Gastroesophageal sphincter (tissue), 4 donors: ENCODE results near the gene ATP11A. TPM values are rescaled to one million over a fixed set of nuclear protein-coding genes. Genes with fewer than 3 reads are reported as not detected.

ENCODE experiments used
- ATAC-seq: fragments of 150-250 bp; one replicate; pipeline ENCODE4 v1.9.1; 2016; ENCODE audit warnings: mild to moderate bottlenecking, moderate library complexity
- H3K27ac ChIP-seq, 4 donors: fragments of 200-600 bp; sonication (generic) in 3 of 4; 1 replicate in 3 of 4; 2 replicates in 1 of 4; pipeline ENCODE4 v1.5.1; 2016 to 2019
- H3K27me3 ChIP-seq: fragments of 200-600 bp; sonication (generic); one replicate; pipeline ENCODE4 v1.5.1; 2019
- H3K36me3 ChIP-seq, 2 donors: fragments of 200-600 bp; sonication (generic); one replicate each; pipeline ENCODE4 v1.5.1; 2019; ENCODE audit warnings: control low read depth in 1 of 2
- H3K4me1 ChIP-seq, 3 donors: fragments of 200-600 bp; sonication (generic); 1 replicate in 2 of 3; 2 replicates in 1 of 3; pipeline ENCODE4 v1.5.1; 2016 to 2019; ENCODE audit warnings: control low read depth in 2 of 3
- H3K4me3 ChIP-seq, 2 donors: fragments of 200-600 bp; sonication (generic); one replicate each; pipeline ENCODE4 v1.5.1; 2019; ENCODE audit warnings: mild to moderate bottlenecking in 1 of 2, moderate library complexity in 1 of 2
- H3K9me3 ChIP-seq, 3 donors: fragments of 200-600 bp; sonication (generic); one replicate each; pipeline ENCODE4 v1.5.1; 2017 to 2019; ENCODE audit warnings: control low read depth in 2 of 3
- EP300 ChIP-seq: sonication (generic); formaldehyde crosslinking; IDR thresholded peaks from one replicate; pipeline ENCODE4 v1.6.1; 2017; ENCODE audit warnings: antibody characterized with exemption, mild to moderate bottlenecking
- POLR2A ChIP-seq, 2 donors: fragments of 450-650 bp; IDR thresholded peaks; one replicate each; pipeline ENCODE4 v1.6.1; 2017; ENCODE audit warnings: antibody characterized with exemption in 2 of 2, mild to moderate bottlenecking in 2 of 2, moderate library complexity in 1 of 2
- POLR2AphosphoS5 ChIP-seq: sonication (generic); formaldehyde crosslinking; IDR thresholded peaks from one replicate; pipeline ENCODE4 v1.6.1; 2017; ENCODE audit warnings: antibody characterized with exemption
- WGBS, 2 donors: methylation state at CpG; one replicate each; pipeline ENCODE4 v1.1.5; 2018; ENCODE audit warnings: low coverage in 1 of 2; 5-methylcytosine and 5-hydroxymethylcytosine counted together
- total RNA-seq, 4 donors: library from RNA; depleted of rRNA; stranded (reverse); fragments of >200 nt; gene quantifications; one replicate each; pipeline ENCODE4 v1.1.0, GENCODE V29; 2016
- TF ChIP-seq, protein P1 (sequence below), 4 experiments: fragments of 200-600 bp in 2 of 4; fragments of 450-650 bp in 2 of 4; sonication (generic) in 1 of 4; IDR thresholded peaks; one replicate each; pipeline ENCODE4 v1.5.1; 2017 to 2019; ENCODE audit warnings: antibody characterized with exemption in 4 of 4, mild to moderate bottlenecking in 2 of 4, moderate library complexity in 2 of 4

Gene ATP11A
- total RNA-seq, 4 donors from 2014 or later, result 12.9 to 21.7 (median 17.1) TPM

DNA sequence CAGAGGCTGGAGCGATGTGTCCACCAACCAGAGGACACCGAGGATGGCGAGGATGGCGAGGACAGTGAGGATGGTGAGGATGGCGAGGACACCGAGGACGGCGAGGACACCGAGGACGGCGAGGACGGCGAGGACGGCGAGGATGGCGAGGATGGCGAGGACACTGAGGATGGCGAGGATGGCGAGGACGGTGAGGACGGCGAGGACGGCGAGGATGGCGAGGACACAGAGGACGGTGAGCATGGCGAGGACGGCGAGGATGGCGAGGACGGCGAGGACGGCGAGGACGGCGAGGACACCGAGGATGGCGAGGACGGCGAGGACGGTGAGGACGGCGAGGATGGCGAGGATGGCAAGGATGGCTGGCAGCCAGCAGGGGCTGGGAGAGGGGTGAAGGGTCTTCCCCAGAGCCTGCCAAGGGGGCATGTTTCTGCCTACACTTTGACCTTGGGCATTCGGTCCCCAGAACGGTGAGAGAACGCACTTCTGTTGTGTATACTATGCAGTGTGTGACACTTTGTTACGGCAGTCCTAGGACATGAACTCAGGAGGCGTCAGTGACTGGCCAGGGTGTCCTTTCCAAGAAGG is 44.4 kb upstream of the ATP11A start:
- Histone ChIP-seq H3K4me3 (no peak overlapping the region), H3K36me3 (no peaks in the 10 kb centered on the region), H3K4me1 (peaks cover 0 to 5% (median 0%) of the 10 kb centered on the region in 3 donors), H3K9me3 (no peaks in the 10 kb centered on the region), H3K27me3 (no peaks in the 10 kb centered on the region), H3K27ac (no peak overlapping the region)
- WGBS, 2 donors, result 84 to 89% methylated on average over 15 to 43 of the region's 49 CpGs
- no peak for ATAC-seq
- no peak for TF ChIP-seq POLR2AphosphoS5

GRCh38 chr13:112647256-112647655 is 42.6 kb upstream of the ATP11A start:
- no peaks in the 10 kb centered on the region for H3K27me3 ChIP-seq
- ATAC-seq, result no peak
- no peak overlapping the region for H3K27ac ChIP-seq
- H3K9me3 ChIP-seq, result no peaks in the 10 kb centered on the region
- WGBS, 2 donors, result 75 to 87% methylated on average over 4 to 11 of the region's 14 CpGs
- TF ChIP-seq POLR2AphosphoS5 (no peak), EP300 (no peak), POLR2A (IDR thresholded peaks at IDR 0.05) (no peak)
- TF ChIP-seq, protein P1, sequence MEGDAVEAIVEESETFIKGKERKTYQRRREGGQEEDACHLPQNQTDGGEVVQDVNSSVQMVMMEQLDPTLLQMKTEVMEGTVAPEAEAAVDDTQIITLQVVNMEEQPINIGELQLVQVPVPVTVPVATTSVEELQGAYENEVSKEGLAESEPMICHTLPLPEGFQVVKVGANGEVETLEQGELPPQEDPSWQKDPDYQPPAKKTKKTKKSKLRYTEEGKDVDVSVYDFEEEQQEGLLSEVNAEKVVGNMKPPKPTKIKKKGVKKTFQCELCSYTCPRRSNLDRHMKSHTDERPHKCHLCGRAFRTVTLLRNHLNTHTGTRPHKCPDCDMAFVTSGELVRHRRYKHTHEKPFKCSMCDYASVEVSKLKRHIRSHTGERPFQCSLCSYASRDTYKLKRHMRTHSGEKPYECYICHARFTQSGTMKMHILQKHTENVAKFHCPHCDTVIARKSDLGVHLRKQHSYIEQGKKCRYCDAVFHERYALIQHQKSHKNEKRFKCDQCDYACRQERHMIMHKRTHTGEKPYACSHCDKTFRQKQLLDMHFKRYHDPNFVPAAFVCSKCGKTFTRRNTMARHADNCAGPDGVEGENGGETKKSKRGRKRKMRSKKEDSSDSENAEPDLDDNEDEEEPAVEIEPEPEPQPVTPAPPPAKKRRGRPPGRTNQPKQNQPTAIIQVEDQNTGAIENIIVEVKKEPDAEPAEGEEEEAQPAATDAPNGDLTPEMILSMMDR (IDR thresholded peaks at IDR 0.05), result no peak
- H3K36me3 ChIP-seq, result no peaks in the 10 kb centered on the region
- H3K4me1 ChIP-seq, result peaks cover 0 to 14% (median 1%) of the 10 kb centered on the region in 3 donors
- no peak overlapping the region for H3K4me3 ChIP-seq

- Histone ChIP-seq H3K36me3 (no peaks in the 10 kb centered on the region), H3K4me3 (no peak overlapping the region), H3K27ac (no peak overlapping the region), H3K27me3 (no peaks in the 10 kb centered on the region), H3K4me1 (peaks cover 0 to 23% (median 9%) of the 10 kb centered on the region in 3 donors), H3K9me3 (no peaks in the 10 kb centered on the region)
- 90 to 93% methylated on average over 3 to 4 of the region's 10 CpGs for WGBS, 2 donors
- ATAC-seq, result no peak
- no peak for TF ChIP-seq POLR2A (IDR thresholded peaks at IDR 0.05)
- TF ChIP-seq, protein P1 (IDR thresholded peaks at IDR 0.05), result no peak
- no peak for TF ChIP-seq POLR2AphosphoS5
- TF ChIP-seq EP300, result no peak
Measured at GRCh38 chr13:112648101-112648500, 41.7 kb upstream of the ATP11A start.

DNA sequence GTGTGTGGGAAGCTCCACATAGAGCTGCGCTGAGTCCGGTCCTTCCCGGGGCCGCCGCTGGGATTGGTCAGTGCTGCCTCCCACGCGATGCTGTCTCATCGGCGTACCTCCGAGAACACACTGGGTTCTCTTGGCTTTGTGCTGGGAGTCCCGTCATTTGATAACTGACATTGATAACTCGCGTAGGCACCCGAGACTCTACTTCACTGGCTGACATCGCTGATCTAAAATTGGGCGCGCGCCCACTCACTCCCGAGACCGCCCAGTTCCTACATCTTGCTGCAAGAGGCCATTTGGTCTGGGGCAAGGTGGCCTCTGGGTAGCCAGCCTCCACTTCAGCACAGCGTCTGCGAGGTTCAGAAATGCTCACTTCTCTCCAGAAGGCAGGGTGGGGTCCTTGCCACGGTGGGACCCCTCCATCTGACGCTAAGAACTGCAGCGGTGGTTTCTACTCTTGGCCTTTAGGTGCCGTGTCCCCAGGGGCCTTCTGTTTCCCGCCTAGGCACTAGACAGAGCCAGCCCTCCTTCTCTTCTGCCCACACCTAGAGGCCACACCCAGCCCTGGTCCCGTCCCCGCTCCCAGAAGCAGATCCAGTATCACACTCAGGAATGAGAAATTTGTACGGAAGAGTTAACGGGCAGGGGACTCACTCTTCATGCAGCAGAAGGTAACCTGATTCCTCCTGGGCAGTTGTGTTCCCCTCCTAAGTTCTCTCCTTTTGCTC is 40.7 kb upstream of the ATP11A start:
- Histone ChIP-seq H3K27me3 (no peaks in the 10 kb centered on the region), H3K9me3 (no peaks in the 10 kb centered on the region), H3K27ac (no peak overlapping the region), H3K36me3 (no peaks in the 10 kb centered on the region), H3K4me1 (peaks cover 0 to 28% (median 9%) of the 10 kb centered on the region in 3 donors), H3K4me3 (no peak overlapping the region)
- no peak for ATAC-seq
- 95% methylated on average over 4 of the region's 31 CpGs; no CpG with 5 or more reads in 1 of the 2 donors for WGBS, 2 donors
- TF ChIP-seq, protein P1 (IDR thresholded peaks at IDR 0.05), result no peak
- no peak for TF ChIP-seq POLR2AphosphoS5
- no peak for TF ChIP-seq POLR2A (IDR thresholded peaks at IDR 0.05)

- Histone ChIP-seq H3K27ac (no peak overlapping the region), H3K4me3 (no peak overlapping the region), H3K4me1 (peaks cover 0 to 28% (median 9%) of the 10 kb centered on the region in 3 donors), H3K27me3 (no peaks in the 10 kb centered on the region), H3K9me3 (no peaks in the 10 kb centered on the region), H3K36me3 (no peaks in the 10 kb centered on the region)
- TF ChIP-seq POLR2AphosphoS5 (no peak), POLR2A (IDR thresholded peaks at IDR 0.05) (no peak), EP300 (no peak)
- TF ChIP-seq, protein P1 (IDR thresholded peaks at IDR 0.05), result no peak
- ATAC-seq, result no peak
- WGBS, 2 donors, result 50 to 52% methylated on average over 4 of the region's 5 CpGs
Measured at GRCh38 chr13:112651311-112651710, 38.5 kb upstream of the ATP11A start.
